Thymus (tissue), 11 donors: ENCODE measurements around the gene TMEM174. TPM values are rescaled to one million over a fixed set of nuclear protein-coding genes. Genes with fewer than 3 reads are reported as not detected.

Source experiments
- DNase-seq, 9 donors: peaks; one replicate each; pipeline ENCODE4 v3.0.0-alpha.2; 2013; ENCODE audit warnings: low spot score in 9 of 9, low read depth in 6 of 9, missing footprints in 1 of 9
- H3K27ac ChIP-seq, 2 donors: one replicate each; pipeline ENCODE4 v1.5.1; 2013; ENCODE audit warnings: control low read depth in 1 of 2, low read depth in 1 of 2, low read length in 1 of 2, mild to moderate bottlenecking in 1 of 2, moderate library complexity in 1 of 2
- H3K27me3 ChIP-seq, 2 donors: one replicate each; pipeline ENCODE4 v1.5.1; 2013; ENCODE audit warnings: low read length in 1 of 2; ENCODE audit not compliant: control insufficient read depth in 2 of 2, insufficient read depth in 1 of 2
- H3K36me3 ChIP-seq, 2 donors: one replicate each; pipeline ENCODE4 v1.5.1; 2013; ENCODE audit warnings: low read length in 1 of 2, mild to moderate bottlenecking in 1 of 2, moderate library complexity in 1 of 2; ENCODE audit not compliant: control insufficient read depth in 2 of 2, insufficient read depth in 2 of 2
- H3K4me1 ChIP-seq, 2 donors: one replicate each; pipeline ENCODE4 v1.5.1; 2013; ENCODE audit warnings: low read length in 2 of 2; ENCODE audit not compliant: control insufficient read depth in 2 of 2, insufficient read depth in 2 of 2
- H3K4me3 ChIP-seq, 2 donors: one replicate each; pipeline ENCODE4 v1.5.1; 2013; ENCODE audit warnings: low read length in 2 of 2, control low read depth in 1 of 2, mild to moderate bottlenecking in 1 of 2
- H3K9me3 ChIP-seq, 2 donors: one replicate each; pipeline ENCODE4 v1.5.1; 2013; ENCODE audit warnings: low read length in 1 of 2, mild to moderate bottlenecking in 1 of 2; ENCODE audit not compliant: control insufficient read depth in 2 of 2, insufficient read depth in 1 of 2
- WGBS: extraction: QIAGEN DNeasy Blood & Tissue Kit; methylation state at CpG from one replicate; pipeline ENCODE4 v1.1.7; 2013; 5-methylcytosine and 5-hydroxymethylcytosine counted together
- polyA plus RNA-seq: library from polyadenylated mRNA; stranded (reverse); fragments of 200-250 nt; gene quantifications from one replicate; pipeline ENCODE4 v1.2.3, GENCODE V29; 2013
- total RNA-seq: library from RNA; stranded (reverse); fragments of 120-200 nt; gene quantifications from one replicate; pipeline ENCODE4 v1.2.4, GENCODE V29; 2013
- donor health status: healthy.

The TMEM174 gene
- total and polyA plus RNA-seq, 2 donors = 0.02 TPM; not detected in 1

GRCh38 chr5:73160239-73160671 is 12.7 kb upstream of the TMEM174 start:
- H3K27ac ChIP-seq = no peak overlapping the region
- DNase-seq = peak in 8 of 9 donors; percentile 12 to 69 (median 22)
- H3K4me1 ChIP-seq = peaks cover 0 to 6% of the 10 kb centered on the region in 2 donors
- WGBS = 3% methylated on average over 4 of the region's 4 CpGs
- H3K36me3 ChIP-seq = no peaks in the 10 kb centered on the region
- H3K9me3 ChIP-seq = no peaks in the 10 kb centered on the region
- H3K4me3 ChIP-seq = no peak overlapping the region
- H3K27me3 ChIP-seq = peaks cover 0 to 30% of the 10 kb centered on the region in 2 donors

GRCh38 chr5:73170522-73170921 is 2.5 kb upstream of the TMEM174 start:
- Histone ChIP-seq H3K9me3 (no peaks in the 10 kb centered on the region), H3K36me3 (no peaks in the 10 kb centered on the region), H3K27ac (no peak overlapping the region), H3K4me3 (no peak overlapping the region), H3K4me1 (no peaks in the 10 kb centered on the region), H3K27me3 (peaks cover 0 to 6% of the 10 kb centered on the region in 2 donors)
- DNase-seq = peak in 4 of 9 donors; percentile 2 to 43 (median 12)

- H3K27me3 ChIP-seq = peaks cover 0 to 9% of the 10 kb centered on the region in 2 donors
Observed at GRCh38 chr5:73171495-73171894, 1.5 kb upstream of the TMEM174 start.

DNA sequence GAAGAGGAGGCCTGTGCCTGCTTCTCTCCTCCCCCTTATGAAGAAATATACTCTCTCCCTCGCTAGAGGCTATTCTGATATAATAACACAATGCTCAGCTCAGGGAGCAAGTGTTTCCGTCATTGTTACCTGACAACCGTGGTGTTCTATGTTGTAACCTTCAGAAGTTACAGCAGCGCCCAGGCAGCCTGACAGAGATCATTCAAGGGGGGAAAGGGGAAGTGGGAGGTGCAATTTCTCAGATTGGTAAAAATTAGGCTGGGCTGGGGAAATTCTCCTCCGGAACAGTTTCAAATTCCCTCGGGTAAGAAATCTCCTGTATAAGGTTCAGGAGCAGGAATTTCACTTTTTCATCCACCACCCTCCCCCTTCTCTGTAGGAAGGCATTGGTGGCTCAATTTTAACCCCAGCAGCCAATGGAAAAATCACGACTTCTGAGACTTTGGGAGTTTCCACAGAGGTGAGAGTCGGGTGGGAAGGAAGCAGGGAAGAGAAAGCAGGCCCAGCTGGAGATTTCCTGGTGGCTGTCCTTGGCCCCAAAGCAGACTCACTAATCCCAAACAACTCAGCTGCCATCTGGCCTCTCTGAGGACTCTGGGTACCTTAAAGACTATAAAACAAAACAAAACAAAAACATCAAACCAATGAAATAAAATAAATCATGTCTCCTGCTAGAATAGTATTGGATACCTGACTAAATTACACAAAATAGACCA is 1.3 kb downstream of the TMEM174 start:
- Histone ChIP-seq H3K36me3 (no peaks in the 10 kb centered on the region), H3K4me1 (no peaks in the 10 kb centered on the region), H3K4me3 (no peak overlapping the region), H3K9me3 (no peaks in the 10 kb centered on the region), H3K27ac (no peak overlapping the region), H3K27me3 (peaks cover 0 to 9% of the 10 kb centered on the region in 2 donors)
- DNase-seq = no peak
- WGBS = 49% methylated on average over 8 of the region's 8 CpGs

More at GRCh38 chr5:73171495-73171894, 1.5 kb upstream of the TMEM174 start:
- H3K4me3 ChIP-seq = no peak overlapping the region
- no peak for DNase-seq
- H3K27ac ChIP-seq = no peak overlapping the region
- H3K4me1 ChIP-seq = no peaks in the 10 kb centered on the region
- H3K9me3 ChIP-seq = no peaks in the 10 kb centered on the region
- H3K36me3 ChIP-seq = no peaks in the 10 kb centered on the region

- Histone ChIP-seq H3K4me1 (no peaks in the 10 kb centered on the region), H3K4me3 (no peak overlapping the region), H3K27ac (no peak overlapping the region), H3K27me3 (peaks cover 0 to 9% of the 10 kb centered on the region in 2 donors), H3K36me3 (no peaks in the 10 kb centered on the region), H3K9me3 (no peaks in the 10 kb centered on the region)
- 86% methylated on average over 2 of the region's 2 CpGs for WGBS
- DNase-seq = no peak
Observed at GRCh38 chr5:73176250-73176649, 3.3 kb downstream of the TMEM174 start.

- 92% methylated on average over 5 of the region's 5 CpGs for WGBS
- no peaks in the 10 kb centered on the region for H3K4me1 ChIP-seq
- DNase-seq = no peak
- no peak overlapping the region for H3K27ac ChIP-seq
- no peak overlapping the region for H3K4me3 ChIP-seq
- peaks cover 0 to 9% of the 10 kb centered on the region in 2 donors for H3K27me3 ChIP-seq
- no peaks in the 10 kb centered on the region for H3K9me3 ChIP-seq
- H3K36me3 ChIP-seq = no peaks in the 10 kb centered on the region
Observed at GRCh38 chr5:73178265-73178664, 5.3 kb downstream of the TMEM174 start.

GRCh38 chr5:73179730-73180129 is 6.7 kb downstream of the TMEM174 start:
- WGBS = 48% methylated on average over 3 of the region's 3 CpGs
- Histone ChIP-seq H3K4me3 (no peak overlapping the region), H3K27ac (no peak overlapping the region), H3K27me3 (peaks cover 0 to 9% of the 10 kb centered on the region in 2 donors), H3K4me1 (no peaks in the 10 kb centered on the region), H3K36me3 (no peaks in the 10 kb centered on the region), H3K9me3 (peaks cover 0 to 1% of the 10 kb centered on the region in 2 donors)
- DNase-seq = no peak

DNA sequence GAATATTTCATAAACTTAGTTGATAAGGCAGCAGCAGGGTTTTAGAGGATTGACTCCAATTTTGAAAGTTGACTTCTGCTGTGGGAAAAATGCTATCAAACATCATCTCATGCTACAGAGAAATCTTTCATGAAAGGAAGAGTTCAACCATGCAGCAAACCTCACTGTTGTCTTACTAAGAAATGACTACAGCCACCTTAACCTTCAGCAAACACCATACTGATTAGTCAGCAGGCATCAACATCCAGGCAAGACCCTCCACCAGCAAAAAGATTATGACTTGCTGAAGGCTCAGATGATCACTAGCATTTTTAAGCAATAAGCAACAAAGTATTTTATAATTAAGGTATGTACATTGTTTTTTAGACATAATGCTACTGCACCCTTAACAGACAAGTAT is 7.6 kb downstream of the TMEM174 start:
- Histone ChIP-seq H3K4me1 (no peaks in the 10 kb centered on the region), H3K4me3 (no peak overlapping the region), H3K9me3 (peaks cover 0 to 1% of the 10 kb centered on the region in 2 donors), H3K27ac (no peak overlapping the region), H3K27me3 (peaks cover 0 to 8% of the 10 kb centered on the region in 2 donors), H3K36me3 (no peaks in the 10 kb centered on the region)
- DNase-seq = no peak

DNA sequence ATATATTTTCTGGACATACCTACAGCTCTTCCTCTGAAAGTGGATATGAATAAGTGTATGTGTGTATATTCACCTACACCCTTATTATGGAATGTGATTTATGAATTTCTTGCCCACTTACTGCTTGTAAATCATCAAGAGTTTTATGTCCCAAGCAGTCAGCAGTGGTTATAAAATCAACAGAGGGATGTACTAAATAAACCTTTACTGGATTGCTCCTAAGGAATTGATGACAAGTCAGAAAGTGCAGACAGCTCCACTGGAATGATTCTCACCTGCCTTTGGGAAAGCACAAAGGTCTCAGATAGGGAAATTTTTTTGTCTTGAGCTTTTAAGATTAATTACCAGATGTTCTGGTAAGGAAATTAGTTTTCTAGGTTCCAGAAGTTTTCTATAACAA is 9.3 kb downstream of the TMEM174 start:
- no peaks in the 10 kb centered on the region for H3K4me1 ChIP-seq
- peaks cover 0 to 5% of the 10 kb centered on the region in 2 donors for H3K27me3 ChIP-seq
- H3K36me3 ChIP-seq = no peaks in the 10 kb centered on the region
- H3K27ac ChIP-seq = no peak overlapping the region
- peaks cover 0 to 1% of the 10 kb centered on the region in 2 donors for H3K9me3 ChIP-seq
- no peak for DNase-seq
- H3K4me3 ChIP-seq = no peak overlapping the region
